Measurements from ENCODE around the gene KHDC4.

- TF ChIP-seq, protein P1, sequence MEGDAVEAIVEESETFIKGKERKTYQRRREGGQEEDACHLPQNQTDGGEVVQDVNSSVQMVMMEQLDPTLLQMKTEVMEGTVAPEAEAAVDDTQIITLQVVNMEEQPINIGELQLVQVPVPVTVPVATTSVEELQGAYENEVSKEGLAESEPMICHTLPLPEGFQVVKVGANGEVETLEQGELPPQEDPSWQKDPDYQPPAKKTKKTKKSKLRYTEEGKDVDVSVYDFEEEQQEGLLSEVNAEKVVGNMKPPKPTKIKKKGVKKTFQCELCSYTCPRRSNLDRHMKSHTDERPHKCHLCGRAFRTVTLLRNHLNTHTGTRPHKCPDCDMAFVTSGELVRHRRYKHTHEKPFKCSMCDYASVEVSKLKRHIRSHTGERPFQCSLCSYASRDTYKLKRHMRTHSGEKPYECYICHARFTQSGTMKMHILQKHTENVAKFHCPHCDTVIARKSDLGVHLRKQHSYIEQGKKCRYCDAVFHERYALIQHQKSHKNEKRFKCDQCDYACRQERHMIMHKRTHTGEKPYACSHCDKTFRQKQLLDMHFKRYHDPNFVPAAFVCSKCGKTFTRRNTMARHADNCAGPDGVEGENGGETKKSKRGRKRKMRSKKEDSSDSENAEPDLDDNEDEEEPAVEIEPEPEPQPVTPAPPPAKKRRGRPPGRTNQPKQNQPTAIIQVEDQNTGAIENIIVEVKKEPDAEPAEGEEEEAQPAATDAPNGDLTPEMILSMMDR (conservative IDR thresholded peaks at IDR 0.05) = no peak
- no peak for TF ChIP-seq EZH2 (IDR thresholded peaks at IDR 0.05; ENCODE audit: low read depth)
These were observed 53.3 kb downstream of the KHDC4 start for GRCh38 chr1:155880950-155881349.

All from PC-9 (cell line).